ENCODE results near the gene SDK1. TPM values are rescaled to one million over a fixed set of nuclear protein-coding genes. Genes with fewer than 3 reads are reported as not detected.

Gene SDK1
- total RNA-seq, 1 donor = 0.36 TPM

- H2AFZ ChIP-seq (ENCODE audit: low read length) = no peak overlapping the region
- H3K4me1 ChIP-seq (ENCODE audit: insufficient read depth, low read length) = no peaks in the 10 kb centered on the region
- H4K20me1 ChIP-seq (ENCODE audit: insufficient read depth, low read length) = no peaks in the 10 kb centered on the region
- H3K36me3 ChIP-seq (ENCODE audit: insufficient read depth, low read length) = no peaks in the 10 kb centered on the region
- peak; percentile 47 for DNase-seq (ENCODE audit: insufficient read length, low spot score, missing footprints)
- no peak overlapping the region for H3K4me2 ChIP-seq (ENCODE audit: insufficient read depth, low read length)
- H3K4me3 ChIP-seq (ENCODE audit: insufficient read depth, low read length) = no peak overlapping the region
- H3K9me3 ChIP-seq (ENCODE audit: low read depth, low read length) = no peaks in the 10 kb centered on the region
- H3K27ac ChIP-seq (ENCODE audit: low read depth, low read length) = no peak overlapping the region
- no peaks in the 10 kb centered on the region for H3K79me2 ChIP-seq (ENCODE audit: insufficient read depth, low read length)
- peak; percentile 34 for TF ChIP-seq CTCF (IDR thresholded peaks at IDR 0.05; ENCODE audit: extremely low read depth, low read depth, low read length)
- H3K27me3 ChIP-seq (ENCODE audit: insufficient read depth, low read length) = no peaks in the 10 kb centered on the region
Observed at GRCh38 chr7:3482147-3482921, 181.3 kb downstream of the SDK1 start.

GRCh38 chr7:3486841-3487240 is 185.8 kb downstream of the SDK1 start:
- Histone ChIP-seq H3K36me3 (ENCODE audit: insufficient read depth, low read length) (no peaks in the 10 kb centered on the region), H3K4me3 (ENCODE audit: insufficient read depth, low read length) (no peak overlapping the region), H3K4me1 (ENCODE audit: insufficient read depth, low read length) (no peaks in the 10 kb centered on the region), H4K20me1 (ENCODE audit: insufficient read depth, low read length) (no peaks in the 10 kb centered on the region), H3K4me2 (ENCODE audit: insufficient read depth, low read length) (no peak overlapping the region), H3K27ac (ENCODE audit: low read depth, low read length) (no peak overlapping the region), H3K27me3 (ENCODE audit: insufficient read depth, low read length) (no peaks in the 10 kb centered on the region), H3K9me3 (ENCODE audit: low read depth, low read length) (no peaks in the 10 kb centered on the region), H3K79me2 (ENCODE audit: insufficient read depth, low read length) (no peaks in the 10 kb centered on the region), H2AFZ (ENCODE audit: low read length) (no peak overlapping the region)
- TF ChIP-seq CTCF (IDR thresholded peaks at IDR 0.05; ENCODE audit: extremely low read depth, low read depth, low read length) = no peak
- DNase-seq (ENCODE audit: insufficient read length, low spot score, missing footprints) = no peak

GRCh38 chr7:3488829-3489228 is 187.8 kb downstream of the SDK1 start:
- no peaks in the 10 kb centered on the region for H3K9me3 ChIP-seq (ENCODE audit: low read depth, low read length)
- H3K27ac ChIP-seq (ENCODE audit: low read depth, low read length) = no peak overlapping the region
- no peak overlapping the region for H2AFZ ChIP-seq (ENCODE audit: low read length)
- H3K36me3 ChIP-seq (ENCODE audit: insufficient read depth, low read length) = no peaks in the 10 kb centered on the region
- no peaks in the 10 kb centered on the region for H3K27me3 ChIP-seq (ENCODE audit: insufficient read depth, low read length)
- H3K4me3 ChIP-seq (ENCODE audit: insufficient read depth, low read length) = no peak overlapping the region
- no peaks in the 10 kb centered on the region for H4K20me1 ChIP-seq (ENCODE audit: insufficient read depth, low read length)
- H3K4me1 ChIP-seq (ENCODE audit: insufficient read depth, low read length) = no peaks in the 10 kb centered on the region
- DNase-seq (ENCODE audit: insufficient read length, low spot score, missing footprints) = no peak
- no peak for TF ChIP-seq CTCF (IDR thresholded peaks at IDR 0.05; ENCODE audit: extremely low read depth, low read depth, low read length)
- H3K4me2 ChIP-seq (ENCODE audit: insufficient read depth, low read length) = no peak overlapping the region
- no peaks in the 10 kb centered on the region for H3K79me2 ChIP-seq (ENCODE audit: insufficient read depth, low read length)

GRCh38 chr7:3493499-3493898 is 192.4 kb downstream of the SDK1 start:
- peak; percentile 48 for DNase-seq (ENCODE audit: insufficient read length, low spot score, missing footprints)
- H3K79me2 ChIP-seq (ENCODE audit: insufficient read depth, low read length) = no peaks in the 10 kb centered on the region
- no peaks in the 10 kb centered on the region for H3K4me1 ChIP-seq (ENCODE audit: insufficient read depth, low read length)
- H3K4me3 ChIP-seq (ENCODE audit: insufficient read depth, low read length) = no peak overlapping the region
- no peaks in the 10 kb centered on the region for H3K9me3 ChIP-seq (ENCODE audit: low read depth, low read length)
- no peak overlapping the region for H2AFZ ChIP-seq (ENCODE audit: low read length)
- H3K27me3 ChIP-seq (ENCODE audit: insufficient read depth, low read length) = no peaks in the 10 kb centered on the region
- H4K20me1 ChIP-seq (ENCODE audit: insufficient read depth, low read length) = no peaks in the 10 kb centered on the region
- no peak overlapping the region for H3K4me2 ChIP-seq (ENCODE audit: insufficient read depth, low read length)
- H3K36me3 ChIP-seq (ENCODE audit: insufficient read depth, low read length) = no peaks in the 10 kb centered on the region
- H3K27ac ChIP-seq (ENCODE audit: low read depth, low read length) = no peak overlapping the region
- TF ChIP-seq CTCF (IDR thresholded peaks at IDR 0.05; ENCODE audit: extremely low read depth, low read depth, low read length) = no peak

Measured in osteoblast (primary cell).